Measurements from ENCODE around the gene FGF10. TPM values are rescaled to one million over a fixed set of nuclear protein-coding genes. Genes with fewer than 3 reads are reported as not detected.

The FGF10 gene
- total RNA-seq, 2 experiments from 2014 or later, result not detected

- Mint-ChIP-seq H3K9me3 (no peaks in the 10 kb centered on the region), H3K27me3 (no peaks in the 10 kb centered on the region), H3K4me3 (no peak overlapping the region), H3K36me3 (ENCODE audit: low read depth) (no peaks in the 10 kb centered on the region), H3K27ac (no peak overlapping the region), H3K4me1 (no peaks in the 10 kb centered on the region)
- ChIA-PET POLR2A (no interaction called here), CTCF (interaction anchor here (0.6 to 2.0 kb wide), 3 partner anchors 14 to 700 kb away, joined by 3 to 6 read pairs (median 4); no protein-coding TSS in a partner anchor)
- DNase-seq, result no peak
These were observed 57.7 kb downstream of the FGF10 start for GRCh38 chr5:44331471-44332050.

GRCh38 chr5:44329716-44330115 lies 59.5 kb downstream of the FGF10 start:
- no peaks in the 10 kb centered on the region for H3K27me3 Mint-ChIP-seq
- H3K27ac Mint-ChIP-seq, result no peak overlapping the region
- no peaks in the 10 kb centered on the region for H3K4me1 Mint-ChIP-seq
- ChIA-PET POLR2A (no interaction called here), CTCF (no interaction called here)
- no peak overlapping the region for H3K4me3 Mint-ChIP-seq
- H3K36me3 Mint-ChIP-seq (ENCODE audit: low read depth), result no peaks in the 10 kb centered on the region
- no peak for DNase-seq
- no peaks in the 10 kb centered on the region for H3K9me3 Mint-ChIP-seq

DNA sequence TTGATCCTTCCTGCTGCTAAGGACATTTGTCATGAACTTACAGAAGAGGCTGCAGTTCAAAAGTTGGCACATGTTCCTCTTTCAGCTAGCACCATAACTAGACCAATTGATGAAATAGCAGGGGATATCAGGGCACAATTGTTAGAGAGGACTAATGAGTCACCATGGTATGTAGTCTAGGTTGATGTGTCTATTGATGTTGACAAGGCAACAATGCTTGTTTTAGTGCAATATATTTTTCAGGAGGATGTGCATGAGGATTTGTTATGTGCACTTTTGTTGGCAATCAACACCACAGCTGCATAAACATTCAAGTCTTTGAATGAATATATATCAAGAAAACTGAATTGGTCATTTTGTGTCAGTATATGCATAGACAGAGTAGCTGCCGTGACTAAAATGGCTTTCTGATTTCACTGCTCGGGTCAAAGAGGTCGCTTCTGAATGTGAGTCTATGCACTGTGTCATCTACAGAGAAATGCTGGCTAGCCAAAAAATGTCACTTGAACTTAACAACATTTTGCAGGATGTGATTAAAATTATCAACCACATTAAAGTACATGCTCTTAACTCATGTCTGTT lies 68.0 kb downstream of the FGF10 start:
- POLR2A ChIA-PET, result no interaction called here
- Mint-ChIP-seq H3K9me3 (no peaks in the 10 kb centered on the region), H3K36me3 (ENCODE audit: low read depth) (no peaks in the 10 kb centered on the region), H3K4me3 (no peak overlapping the region), H3K27ac (no peak overlapping the region), H3K4me1 (no peaks in the 10 kb centered on the region), H3K27me3 (no peaks in the 10 kb centered on the region)
- no peak for DNase-seq
- CTCF ChIA-PET, result interaction anchor here (1.0 kb wide), 1 partner anchor 11 kb away, joined by 3 read pairs; no protein-coding TSS in a partner anchor

GRCh38 chr5:44320188-44320587 lies 69.0 kb downstream of the FGF10 start:
- ChIA-PET CTCF (no interaction called here), POLR2A (no interaction called here)
- Mint-ChIP-seq H3K4me1 (no peaks in the 10 kb centered on the region), H3K36me3 (ENCODE audit: low read depth) (no peaks in the 10 kb centered on the region), H3K9me3 (no peaks in the 10 kb centered on the region), H3K27ac (no peak overlapping the region), H3K27me3 (no peaks in the 10 kb centered on the region), H3K4me3 (no peak overlapping the region)
- no peak for DNase-seq

GRCh38 chr5:44318883-44319282 lies 70.3 kb downstream of the FGF10 start:
- H3K9me3 Mint-ChIP-seq, result no peaks in the 10 kb centered on the region
- H3K36me3 Mint-ChIP-seq (ENCODE audit: low read depth), result no peaks in the 10 kb centered on the region
- no peak for DNase-seq
- CTCF ChIA-PET, result no interaction called here
- POLR2A ChIA-PET, result no interaction called here
- H3K27ac Mint-ChIP-seq, result no peak overlapping the region
- no peak overlapping the region for H3K4me3 Mint-ChIP-seq
- no peaks in the 10 kb centered on the region for H3K4me1 Mint-ChIP-seq
- no peaks in the 10 kb centered on the region for H3K27me3 Mint-ChIP-seq

DNA sequence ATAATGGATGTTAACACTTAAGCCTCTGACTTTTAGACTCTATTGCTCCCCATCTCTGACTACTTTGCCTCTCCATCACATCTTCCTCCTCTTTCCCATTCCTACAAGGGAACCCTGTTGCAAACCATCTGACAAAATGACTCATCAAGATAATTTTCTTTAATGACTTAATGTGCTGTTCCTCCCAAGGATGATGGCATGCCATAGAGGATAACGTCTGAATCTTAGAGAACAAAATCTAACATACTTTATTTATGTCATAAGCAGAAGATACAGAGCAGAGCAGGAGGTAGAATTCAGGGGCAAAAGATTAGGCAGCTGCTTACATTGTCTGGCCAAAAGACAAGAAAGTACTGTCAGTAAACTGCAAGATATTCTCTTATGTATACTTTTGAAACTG lies 76.8 kb downstream of the FGF10 start:
- Mint-ChIP-seq H3K9me3 (no peaks in the 10 kb centered on the region), H3K4me3 (no peak overlapping the region), H3K4me1 (no peaks in the 10 kb centered on the region), H3K36me3 (ENCODE audit: low read depth) (no peaks in the 10 kb centered on the region), H3K27me3 (no peaks in the 10 kb centered on the region), H3K27ac (no peak overlapping the region)
- no peak for DNase-seq
- POLR2A ChIA-PET, result no interaction called here
- CTCF ChIA-PET, result no interaction called here

- CTCF ChIA-PET, result no interaction called here
These were observed 88.7 kb downstream of the FGF10 start for GRCh38 chr5:44300551-44300950.

GRCh38 chr5:44299394-44299793 lies 89.8 kb downstream of the FGF10 start:
- no peaks in the 10 kb centered on the region for H3K4me1 Mint-ChIP-seq
- H3K36me3 Mint-ChIP-seq (ENCODE audit: low read depth), result no peaks in the 10 kb centered on the region
- no peak overlapping the region for H3K4me3 Mint-ChIP-seq
- H3K27ac Mint-ChIP-seq, result no peak overlapping the region
- CTCF ChIA-PET, result no interaction called here
- DNase-seq, result no peak
- POLR2A ChIA-PET, result no interaction called here
- H3K9me3 Mint-ChIP-seq, result peaks cover 2% of the 10 kb centered on the region
- no peaks in the 10 kb centered on the region for H3K27me3 Mint-ChIP-seq

More at GRCh38 chr5:44300551-44300950, 88.7 kb downstream of the FGF10 start:
- Mint-ChIP-seq H3K27ac (no peak overlapping the region), H3K9me3 (peaks cover 2% of the 10 kb centered on the region), H3K4me1 (no peaks in the 10 kb centered on the region), H3K27me3 (no peaks in the 10 kb centered on the region), H3K36me3 (ENCODE audit: low read depth) (no peaks in the 10 kb centered on the region), H3K4me3 (no peak overlapping the region)
- DNase-seq, result no peak
- POLR2A ChIA-PET, result no interaction called here

GRCh38 chr5:44294516-44294915 lies 94.7 kb downstream of the FGF10 start:
- H3K9me3 Mint-ChIP-seq, result peaks cover 3% of the 10 kb centered on the region
- no peak for DNase-seq
- ChIA-PET POLR2A (no interaction called here), CTCF (no interaction called here)
- no peak overlapping the region for H3K27ac Mint-ChIP-seq
- H3K4me3 Mint-ChIP-seq, result no peak overlapping the region
- H3K4me1 Mint-ChIP-seq, result no peaks in the 10 kb centered on the region
- H3K27me3 Mint-ChIP-seq, result no peaks in the 10 kb centered on the region
- no peaks in the 10 kb centered on the region for H3K36me3 Mint-ChIP-seq (ENCODE audit: low read depth)

DNA sequence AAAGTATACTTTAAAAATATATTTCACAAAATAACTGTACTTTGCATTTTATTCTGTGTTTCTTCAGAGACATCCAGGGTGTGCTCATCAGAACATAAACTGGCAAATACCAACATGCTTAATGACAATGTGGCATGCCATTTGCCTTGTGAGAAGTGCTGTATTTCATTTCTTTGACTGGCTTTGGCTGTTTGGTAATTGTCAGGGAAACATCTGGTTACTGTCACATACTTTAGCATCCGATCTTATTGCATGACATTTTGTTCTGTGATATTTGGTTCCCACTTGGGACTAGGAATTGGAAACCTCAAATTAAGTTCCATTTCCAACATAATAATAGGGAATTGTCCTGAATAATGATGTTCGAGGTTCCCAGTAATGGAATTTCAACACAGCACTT lies 96.5 kb downstream of the FGF10 start:
- Mint-ChIP-seq H3K27ac (no peak overlapping the region), H3K9me3 (peaks cover 6% of the 10 kb centered on the region), H3K27me3 (no peaks in the 10 kb centered on the region), H3K36me3 (ENCODE audit: low read depth) (no peaks in the 10 kb centered on the region), H3K4me3 (no peak overlapping the region), H3K4me1 (no peaks in the 10 kb centered on the region)
- POLR2A ChIA-PET, result no interaction called here
- CTCF ChIA-PET, result no interaction called here
- DNase-seq, result no peak

DNA sequence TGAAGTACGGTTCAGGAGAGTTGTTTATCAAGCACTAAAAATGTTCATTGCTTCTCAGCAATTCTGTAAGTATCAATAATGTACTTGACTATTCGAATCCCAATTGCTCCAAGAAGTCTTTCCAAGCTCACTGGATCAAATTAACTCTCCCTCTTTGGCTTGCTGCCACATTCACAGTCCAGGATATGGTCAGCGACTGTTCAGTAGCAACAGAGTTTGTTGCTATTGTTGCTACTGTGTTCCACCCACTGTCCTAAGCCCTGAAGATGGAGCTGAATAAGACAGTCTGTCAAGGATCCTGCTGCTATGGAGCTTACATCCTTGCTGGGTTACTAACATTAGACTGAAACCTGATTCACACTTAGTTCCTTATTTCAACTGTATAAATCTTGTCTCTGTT lies 110.8 kb downstream of the FGF10 start:
- CTCF ChIA-PET, result no interaction called here
- no peaks in the 10 kb centered on the region for H3K36me3 Mint-ChIP-seq (ENCODE audit: low read depth)

GRCh38 chr5:44275908-44276307 lies 113.3 kb downstream of the FGF10 start:
- CTCF ChIA-PET, result no interaction called here
- no peak for DNase-seq
- no peak overlapping the region for H3K27ac Mint-ChIP-seq
- peaks cover 6% of the 10 kb centered on the region for H3K9me3 Mint-ChIP-seq
- POLR2A ChIA-PET, result no interaction called here
- H3K27me3 Mint-ChIP-seq, result no peaks in the 10 kb centered on the region
- H3K36me3 Mint-ChIP-seq (ENCODE audit: low read depth), result no peaks in the 10 kb centered on the region
- H3K4me3 Mint-ChIP-seq, result no peak overlapping the region
- H3K4me1 Mint-ChIP-seq, result no peaks in the 10 kb centered on the region

More for the DNA sequence above, 110.8 kb downstream of the FGF10 start:
- POLR2A ChIA-PET, result no interaction called here
- no peak overlapping the region for H3K4me3 Mint-ChIP-seq
- no peak overlapping the region for H3K27ac Mint-ChIP-seq
- H3K4me1 Mint-ChIP-seq, result no peaks in the 10 kb centered on the region
- no peaks in the 10 kb centered on the region for H3K27me3 Mint-ChIP-seq
- peaks cover 6% of the 10 kb centered on the region for H3K9me3 Mint-ChIP-seq
- no peak for DNase-seq

DNA sequence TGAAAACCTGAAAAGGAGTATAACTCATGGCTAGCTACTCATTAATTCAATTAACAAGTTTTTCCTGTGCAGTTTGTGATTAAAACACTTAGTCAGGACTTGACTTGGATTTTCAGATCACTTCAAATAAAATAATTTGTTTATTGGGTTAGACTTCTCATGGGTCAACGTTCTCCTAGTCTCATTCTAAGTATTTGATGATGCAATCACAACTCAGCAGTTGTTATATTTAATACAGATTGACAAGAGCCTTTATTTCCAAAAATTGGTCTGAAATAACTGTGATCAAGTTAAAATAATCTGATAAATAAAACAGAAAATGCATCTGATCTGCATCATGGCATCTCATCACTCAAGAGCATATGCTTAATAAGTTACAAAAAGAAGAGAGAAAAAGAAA lies 113.9 kb downstream of the FGF10 start:
- no peaks in the 10 kb centered on the region for H3K4me1 Mint-ChIP-seq
- H3K9me3 Mint-ChIP-seq, result peaks cover 5% of the 10 kb centered on the region
- H3K36me3 Mint-ChIP-seq (ENCODE audit: low read depth), result no peaks in the 10 kb centered on the region
- H3K4me3 Mint-ChIP-seq, result no peak overlapping the region
- ChIA-PET CTCF (no interaction called here), POLR2A (no interaction called here)
- no peak overlapping the region for H3K27ac Mint-ChIP-seq
- H3K27me3 Mint-ChIP-seq, result no peaks in the 10 kb centered on the region
- DNase-seq, result no peak

- Mint-ChIP-seq H3K4me3 (no peak overlapping the region), H3K36me3 (ENCODE audit: low read depth) (no peaks in the 10 kb centered on the region), H3K27ac (no peak overlapping the region), H3K9me3 (peaks cover 3% of the 10 kb centered on the region), H3K4me1 (no peaks in the 10 kb centered on the region), H3K27me3 (no peaks in the 10 kb centered on the region)
- POLR2A ChIA-PET, result no interaction called here
- DNase-seq, result no peak
- CTCF ChIA-PET, result no interaction called here
These were observed 121.3 kb downstream of the FGF10 start for GRCh38 chr5:44267909-44268308.

All from activated CD4-positive, alpha-beta memory T cell treated with anti-CD3 and anti-CD28 coated beads, Interleukin-2, amount 10 ng/mL, durations not matched to agents 7 days and 5 days (primary cell).